NCI-H1048 (cell line): ENCODE data around the gene CAPN9.

Source experiments
- DNase-seq: peaks from one replicate; lab custom pipeline; 2025; lab: John Stamatoyannopoulos, UW

CAPN9 gene

GRCh38 chr1:230772457-230773395, 25.5 kb downstream of the CAPN9 start:
- DNase-seq, result no peak

GRCh38 chr1:230773396-230774033, 26.3 kb downstream of the CAPN9 start:
- no peak for DNase-seq

- DNase-seq, result no peak
Observed at GRCh38 chr1:230778916-230779590, 31.9 kb downstream of the CAPN9 start.

GRCh38 chr1:230781131-230781530, 33.9 kb downstream of the CAPN9 start:
- no peak for DNase-seq

GRCh38 chr1:230781594-230781993, 34.4 kb downstream of the CAPN9 start:
- DNase-seq, result no peak

- DNase-seq, result no peak
Observed at GRCh38 chr1:230784163-230784562, 37.0 kb downstream of the CAPN9 start.

GRCh38 chr1:230785636-230786384, 38.6 kb downstream of the CAPN9 start:
- no peak for DNase-seq

GRCh38 chr1:230786385-230786753, 39.2 kb downstream of the CAPN9 start:
- no peak for DNase-seq

- no peak for DNase-seq
Observed at GRCh38 chr1:230787471-230787870, 40.3 kb downstream of the CAPN9 start.

- no peak for DNase-seq
Observed at GRCh38 chr1:230788561-230789275, 41.5 kb downstream of the CAPN9 start.

- no peak for DNase-seq
Observed at GRCh38 chr1:230790026-230790425, 42.8 kb downstream of the CAPN9 start.

GRCh38 chr1:230791986-230792564, 44.9 kb downstream of the CAPN9 start:
- DNase-seq, result no peak

- DNase-seq, result no peak
Observed at GRCh38 chr1:230792691-230793462, 45.7 kb downstream of the CAPN9 start.

GRCh38 chr1:230793463-230793745, 46.2 kb downstream of the CAPN9 start:
- DNase-seq, result no peak

- DNase-seq, result no peak
Observed at GRCh38 chr1:230794431-230794830, 47.2 kb downstream of the CAPN9 start.

GRCh38 chr1:230794871-230795605, 47.9 kb downstream of the CAPN9 start:
- no peak for DNase-seq

GRCh38 chr1:230796626-230797025, 49.4 kb downstream of the CAPN9 start:
- no peak for DNase-seq

GRCh38 chr1:230797376-230797920, 50.3 kb downstream of the CAPN9 start:
- DNase-seq, result no peak

- DNase-seq, result peak; percentile 16
Observed at GRCh38 chr1:230797942-230798365, 50.8 kb downstream of the CAPN9 start.
